ENCODE results near the gene OR6C6.
"Not testable (repeated sequence)": the region's sequence is repeated elsewhere in the genome, so short reads cannot be mapped to it uniquely, and the experiment has no call there.

OR6C6 gene

GRCh38 chr12:55296469-55296868, at the start of gene OR6C6:
Gene OR6C6, minus strand, starts transcription at chr12:55296569. Its CDS starts 1,337 bp downstream, at chr12:55295232.
- Histone ChIP-seq H3K4me2 (ENCODE audit: low read depth, low read length, poor library complexity, severe bottlenecking) (no peak within 1 kb of the TSS), H4K20me1 (ENCODE audit: low read depth, low read length) (no peaks in the 10 kb centered on the region), H3K36me3 (ENCODE audit: low read length) (no peaks in the 10 kb centered on the region), H3K27ac (ENCODE audit: low read depth, low read length) (no peak within 1 kb of the TSS), H3K79me2 (ENCODE audit: insufficient read depth, low read length) (no peaks in the 10 kb centered on the region), H3K9me3 (ENCODE audit: insufficient read depth, low read length) (no peaks in the 10 kb centered on the region), H3F3A (ENCODE audit: insufficient read depth) (no peaks in the 10 kb centered on the region), H3K4me3 (ENCODE audit: insufficient read depth, low read length, poor library complexity, severe bottlenecking) (no peak within 1 kb of the TSS), H3K27me3 (ENCODE audit: low read length) (no peaks in the 10 kb centered on the region), H2AFZ (ENCODE audit: low read depth, low read length, severe bottlenecking) (no peak within 1 kb of the TSS), H3K9ac (ENCODE audit: low read length) (no peak within 1 kb of the TSS), H3K9me2 (replicated peaks; ENCODE audit: insufficient read depth, low read length) (no peaks in the 10 kb centered on the region)
- TF ChIP-seq, protein P1, sequence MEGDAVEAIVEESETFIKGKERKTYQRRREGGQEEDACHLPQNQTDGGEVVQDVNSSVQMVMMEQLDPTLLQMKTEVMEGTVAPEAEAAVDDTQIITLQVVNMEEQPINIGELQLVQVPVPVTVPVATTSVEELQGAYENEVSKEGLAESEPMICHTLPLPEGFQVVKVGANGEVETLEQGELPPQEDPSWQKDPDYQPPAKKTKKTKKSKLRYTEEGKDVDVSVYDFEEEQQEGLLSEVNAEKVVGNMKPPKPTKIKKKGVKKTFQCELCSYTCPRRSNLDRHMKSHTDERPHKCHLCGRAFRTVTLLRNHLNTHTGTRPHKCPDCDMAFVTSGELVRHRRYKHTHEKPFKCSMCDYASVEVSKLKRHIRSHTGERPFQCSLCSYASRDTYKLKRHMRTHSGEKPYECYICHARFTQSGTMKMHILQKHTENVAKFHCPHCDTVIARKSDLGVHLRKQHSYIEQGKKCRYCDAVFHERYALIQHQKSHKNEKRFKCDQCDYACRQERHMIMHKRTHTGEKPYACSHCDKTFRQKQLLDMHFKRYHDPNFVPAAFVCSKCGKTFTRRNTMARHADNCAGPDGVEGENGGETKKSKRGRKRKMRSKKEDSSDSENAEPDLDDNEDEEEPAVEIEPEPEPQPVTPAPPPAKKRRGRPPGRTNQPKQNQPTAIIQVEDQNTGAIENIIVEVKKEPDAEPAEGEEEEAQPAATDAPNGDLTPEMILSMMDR (IDR thresholded peaks at IDR 0.05; ENCODE audit: insufficient read depth, low read length, poor library complexity, severe bottlenecking): no peak
- TF ChIP-seq EZH2phosphoT487 (conservative IDR thresholded peaks at IDR 0.05; ENCODE audit: low read length): no peak

DNA sequence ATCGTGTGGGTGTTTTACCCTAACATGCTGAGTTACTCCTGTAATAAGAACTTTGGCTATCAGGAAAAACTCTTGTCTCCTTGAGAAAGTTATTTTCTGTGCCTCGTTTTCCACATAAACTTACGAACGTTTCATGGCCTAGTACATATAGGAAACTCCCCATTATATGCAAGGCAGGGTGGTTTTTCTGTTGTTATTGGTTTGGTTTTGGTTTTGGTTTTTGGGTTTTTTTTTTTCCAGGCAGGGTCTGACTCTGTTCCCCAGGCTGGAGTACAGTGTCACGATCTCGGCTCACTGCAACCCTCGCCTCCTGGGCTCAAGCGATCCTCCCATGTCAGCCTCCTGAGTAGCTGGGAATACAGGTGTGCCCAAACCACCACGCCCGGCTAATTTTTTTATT, 39.6 kb upstream of the OR6C6 start:
- Histone ChIP-seq H3K79me2 (ENCODE audit: insufficient read depth, low read length) (no peaks in the 10 kb centered on the region), H3K36me3 (ENCODE audit: low read length) (no peaks in the 10 kb centered on the region), H3K27ac (ENCODE audit: low read depth, low read length) (no peak overlapping the region), H3K27me3 (ENCODE audit: low read length) (no peaks in the 10 kb centered on the region), H3K9me2 (replicated peaks; ENCODE audit: insufficient read depth, low read length) (no peaks in the 10 kb centered on the region), H2AFZ (ENCODE audit: low read depth, low read length, severe bottlenecking) (no peak overlapping the region), H4K20me1 (ENCODE audit: low read depth, low read length) (0 out of 2 replicates have a peak, but pooled peaks cover 3% of the 10 kb centered on the region), H3K9ac (ENCODE audit: low read length) (no peak overlapping the region), H3K4me3 (ENCODE audit: insufficient read depth, low read length, poor library complexity, severe bottlenecking) (no peak overlapping the region), H3F3A (ENCODE audit: insufficient read depth) (no peaks in the 10 kb centered on the region), H3K9me3 (ENCODE audit: insufficient read depth, low read length) (no peaks in the 10 kb centered on the region), H3K4me2 (ENCODE audit: low read depth, low read length, poor library complexity, severe bottlenecking) (no peak overlapping the region)
- no peak for TF ChIP-seq EZH2phosphoT487 (conservative IDR thresholded peaks at IDR 0.05; ENCODE audit: low read length)
- TF ChIP-seq, protein P1 (IDR thresholded peaks at IDR 0.05; ENCODE audit: insufficient read depth, low read length, poor library complexity, severe bottlenecking): no peak

GRCh38 chr12:55330446-55330845, 34.1 kb upstream of the OR6C6 start, which contains the start of gene OR6C3:
Gene OR6C3, plus strand, starts transcription at chr12:55330746. Its CDS starts 955 bp downstream, at chr12:55331701.
- Histone ChIP-seq H3K36me3 (ENCODE audit: low read length) (no peaks in the 10 kb centered on the region), H3K79me2 (ENCODE audit: insufficient read depth, low read length) (no peaks in the 10 kb centered on the region), H2AFZ (ENCODE audit: low read depth, low read length, severe bottlenecking) (no peak within 1 kb of the TSS), H3K9me2 (replicated peaks; ENCODE audit: insufficient read depth, low read length) (no peaks in the 10 kb centered on the region), H3K4me2 (ENCODE audit: low read depth, low read length, poor library complexity, severe bottlenecking) (no peak within 1 kb of the TSS), H3K9ac (ENCODE audit: low read length) (no peak within 1 kb of the TSS), H3K27ac (ENCODE audit: low read depth, low read length) (no peak within 1 kb of the TSS), H3K4me3 (ENCODE audit: insufficient read depth, low read length, poor library complexity, severe bottlenecking) (no peak within 1 kb of the TSS), H3K27me3 (ENCODE audit: low read length) (no peaks in the 10 kb centered on the region), H3F3A (ENCODE audit: insufficient read depth) (no peaks in the 10 kb centered on the region), H3K9me3 (ENCODE audit: insufficient read depth, low read length) (no peaks in the 10 kb centered on the region), H4K20me1 (ENCODE audit: low read depth, low read length) (0 out of 2 replicates have a peak, but pooled peaks cover 3% of the 10 kb centered on the region)
- TF ChIP-seq, protein P1 (IDR thresholded peaks at IDR 0.05; ENCODE audit: insufficient read depth, low read length, poor library complexity, severe bottlenecking): no peak
- TF ChIP-seq EZH2phosphoT487 (conservative IDR thresholded peaks at IDR 0.05; ENCODE audit: low read length): no peak

DNA sequence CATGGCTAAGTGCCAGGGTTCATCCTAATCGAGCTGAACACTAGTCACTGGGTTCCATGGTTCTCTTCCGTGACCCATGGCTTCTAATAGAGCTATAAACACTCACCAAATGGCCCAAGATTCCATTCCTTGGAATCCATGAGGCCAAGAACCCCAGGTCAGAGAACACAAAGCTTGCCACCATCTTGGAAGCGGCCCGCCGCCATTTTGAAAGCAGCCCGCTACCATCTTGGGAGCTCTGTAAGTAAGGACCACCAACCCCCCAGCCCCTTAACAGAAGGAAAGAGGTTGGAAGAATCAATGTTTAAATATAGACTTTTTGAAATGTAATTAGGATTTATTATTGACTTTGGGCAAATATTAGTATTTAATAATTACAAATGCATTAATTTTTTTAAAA, 29.4 kb upstream of the OR6C6 start:
- H3K4me2 ChIP-seq (ENCODE audit: low read depth, low read length, poor library complexity, severe bottlenecking); H3K27me3 ChIP-seq (ENCODE audit: low read length); H2AFZ ChIP-seq (ENCODE audit: low read depth, low read length, severe bottlenecking); H3K36me3 ChIP-seq (ENCODE audit: low read length); H3K9me3 ChIP-seq (ENCODE audit: insufficient read depth, low read length); H3K79me2 ChIP-seq (ENCODE audit: insufficient read depth, low read length); H3K9ac ChIP-seq (ENCODE audit: low read length); H4K20me1 ChIP-seq (ENCODE audit: low read depth, low read length); H3K4me3 ChIP-seq (ENCODE audit: insufficient read depth, low read length, poor library complexity, severe bottlenecking); H3K27ac ChIP-seq (ENCODE audit: low read depth, low read length); H3F3A ChIP-seq (ENCODE audit: insufficient read depth); H3K9me2 ChIP-seq (replicated peaks; ENCODE audit: insufficient read depth, low read length): not testable (repeated sequence)

Measured in SU-DHL-6 (cell line).